K562 (cell line): ENCODE data around the gene PYGO2. TPM values are rescaled to one million over a fixed set of nuclear protein-coding genes. Genes with fewer than 3 reads are reported as not detected.

Source experiments
- ATAC-seq: fragments of 200-7000 bp; cut with Tn5 transposase; 3 replicates; pipeline ENCODE4 v1.9.1; 2020; ENCODE audit warnings: moderate library complexity
- BruUV-seq: library from RNA; stranded (reverse); fragments of 400-500 nt; replicated peaks from 2 replicates; lab custom pipeline; 2021; lab: Mats Ljungman, UMichigan
- CTCF ChIA-PET: fragments of 300-600 bp; formaldehyde crosslinking; extraction: SDS; loops from one replicate; lab custom pipeline; 2021; ENCODE audit warnings: low intra/inter-chr PET ratio; lab: Yijun Ruan, JAX
- POLR2A ChIA-PET: fragments of 300-600, 350-650 bp; sonication (Branson Sonifier 250); formaldehyde crosslinking; extraction: SDS; loops from one replicate; lab custom pipeline; 2021; ENCODE audit warnings: antibody characterized with exemption, inconsistent platforms; lab: Yijun Ruan, JAX
- DNase-seq, 4 experiments: peaks; one replicate each; pipeline versions ENCODE4 v3.0.0 to v3.0.0-alpha.2; 2011 to 2018; ENCODE audit warnings: low spot score in 3 of 4, mixed read lengths in 3 of 4; ENCODE audit errors: extremely low read depth in 1 of 4
- FAIRE-seq: peaks from 2 replicates; lab custom pipeline; 2011; peaks lifted over from hg19 to GRCh38; lab: Jason Lieb, UNC
- H2AFZ ChIP-seq: 2 replicates; pipeline ENCODE4 v1.6.0; 2011; ENCODE audit warnings: low read depth, low read length, control low read depth, inconsistent platforms
- H3K27ac ChIP-seq: fragments of 200-600 bp; 3 replicates; pipeline ENCODE4 v1.8.0; 2011; ENCODE audit warnings: low read depth, mild to moderate bottlenecking, control low read depth, inconsistent platforms, low read length, moderate library complexity, mixed read lengths; ENCODE audit errors: extremely low read depth
- H3K27me3 ChIP-seq, 2 experiments: fragments of 300-600 bp in 1 of 2; 2 replicates in 1 of 2; 3 replicates in 1 of 2; pipeline versions ENCODE4 v1.6.0 to v1.8.0; 2011; ENCODE audit warnings: inconsistent platforms in 2 of 2, low read length in 2 of 2, mild to moderate bottlenecking in 1 of 2, mixed read lengths in 1 of 2, moderate library complexity in 1 of 2; ENCODE audit not compliant: control insufficient read depth in 2 of 2, insufficient read depth in 2 of 2
- H3K36me3 ChIP-seq: fragments of 300-600 bp; 3 replicates; pipeline ENCODE4 v1.8.0; 2011; ENCODE audit warnings: mild to moderate bottlenecking, low read length, inconsistent platforms; ENCODE audit not compliant: control insufficient read depth, insufficient read depth
- H3K4me1 ChIP-seq, 2 experiments: fragments of 200-600 bp in 1 of 2; replicated peaks in 1 of 2; 2 replicates in 1 of 2; 3 replicates in 1 of 2; pipeline versions ENCODE4 v1.5.1 to v1.8.0; 2011; ENCODE audit warnings: inconsistent platforms in 2 of 2, low read length in 2 of 2, mild to moderate bottlenecking in 1 of 2, mixed read lengths in 1 of 2, moderate library complexity in 1 of 2; ENCODE audit not compliant: control insufficient read depth in 2 of 2, insufficient read depth in 2 of 2
- H3K4me2 ChIP-seq: 2 replicates; pipeline ENCODE4 v1.6.1; 2011; ENCODE audit warnings: low read length, control low read depth, inconsistent platforms, mixed read lengths; ENCODE audit not compliant: insufficient read depth
- H3K4me3 ChIP-seq: fragments of 200-600 bp; sonication (generic), shearing (Covaris generic); 2 replicates; pipeline ENCODE4 v1.5.1; 2016; ENCODE audit warnings: control low read depth, inconsistent platforms
- H3K79me2 ChIP-seq: fragments of 200-600 bp; 3 replicates; pipeline ENCODE4 v1.8.0; 2011; ENCODE audit warnings: low read length, inconsistent platforms; ENCODE audit not compliant: control insufficient read depth, insufficient read depth
- H3K9ac ChIP-seq, 2 experiments: 2 replicates each; pipeline versions ENCODE4 v1.6.0 to v1.6.1; 2011; ENCODE audit warnings: low read depth in 2 of 2, low read length in 2 of 2, control low read depth in 1 of 2, inconsistent platforms in 1 of 2, mild to moderate bottlenecking in 1 of 2, mixed read lengths in 1 of 2; ENCODE audit not compliant: insufficient read depth in 1 of 2
- H3K9me1 ChIP-seq: one replicate; pipeline ENCODE4 v1.6.0; 2011; ENCODE audit warnings: inconsistent platforms, mild to moderate bottlenecking, low read length, moderate library complexity; ENCODE audit not compliant: control insufficient read depth, insufficient read depth
- H3K9me3 ChIP-seq: replicated peaks from 2 replicates; pipeline ENCODE4 v1.5.1; 2011; ENCODE audit warnings: low read depth, low read length, inconsistent platforms; ENCODE audit not compliant: control insufficient read depth, insufficient read depth
- H4K20me1 ChIP-seq: replicated peaks from 2 replicates; pipeline ENCODE4 v1.6.1; 2011; ENCODE audit warnings: low read length, inconsistent platforms, mixed read lengths; ENCODE audit not compliant: control insufficient read depth, insufficient read depth
- GABPB2 ChIP-seq: fragments of 250-450 bp; sonication (Bioruptor Pico); conservative IDR thresholded peaks from 2 replicates; pipeline ENCODE4 v1.5.1; 2021; ENCODE audit warnings: mild to moderate bottlenecking
- HEY1 ChIP-seq: fragments of 250-450 bp; sonication (Bioruptor Pico); IDR thresholded peaks from 2 replicates; pipeline ENCODE4 v1.5.0; 2020; ENCODE audit warnings: mild to moderate bottlenecking, moderate library complexity, borderline replicate concordance
- ILF3 ChIP-seq: fragments of 450-650 bp; IDR thresholded peaks from 2 replicates; pipeline ENCODE4 v1.6.1; 2018; ENCODE audit warnings: antibody characterized with exemption, mild to moderate bottlenecking, moderate library complexity, borderline replicate concordance
- MLX ChIP-seq, 2 experiments: fragments of 450-650 bp in 1 of 2; sonication (generic) in 1 of 2; formaldehyde crosslinking; conservative IDR thresholded peaks; 2 replicates each; pipeline versions ENCODE4 v1.4.0 to v1.8.1; 2020 to 2022; ENCODE audit warnings: mild to moderate bottlenecking in 1 of 2, missing genetic modification reagents in 1 of 2
- RFX5 ChIP-seq: IDR thresholded peaks from 2 replicates; pipeline ENCODE4 v1.6.1; 2011; ENCODE audit warnings: low read depth, mild to moderate bottlenecking, improper control_type of control experiment, low read length
- TOE1 ChIP-seq, 2 experiments: fragments of 450-650 bp in 1 of 2; sonication (generic) in 1 of 2; formaldehyde crosslinking in 1 of 2; IDR thresholded peaks; 2 replicates each; pipeline versions ENCODE4 v1.7.1 to v1.8.0; 2016 to 2022; ENCODE audit warnings: borderline replicate concordance in 2 of 2, mild to moderate bottlenecking in 2 of 2, antibody characterized with exemption in 1 of 2, inconsistent platforms in 1 of 2, low read depth in 1 of 2, missing genetic modification reagents in 1 of 2, moderate library complexity in 1 of 2
- ZNF785 ChIP-seq: fragments of 250-450 bp; sonication (Bioruptor Pico); IDR thresholded peaks from 2 replicates; pipeline ENCODE4 v1.4.0; 2020; ENCODE audit warnings: mild to moderate bottlenecking
- WGBS: fragments of 100-300 bp; shearing (Covaris generic); methylation state at CpG from one replicate; pipeline ENCODE4 v1.1.6; 2016; ENCODE audit warnings: low coverage, mixed read lengths; ENCODE audit not compliant: insufficient coverage; ENCODE audit errors: missing lambda C conversion rate; 5-methylcytosine and 5-hydroxymethylcytosine counted together
- in situ Hi-C: fragments of 300-500 bp; cut with MboI; formaldehyde crosslinking; loops from 4 replicates; pipeline ENCODE4 v1.15.0; 2018; ENCODE audit warnings: inconsistent platforms, mixed read lengths
- intact Hi-C: fragments of 100-400 bp; cut with micrococcal nuclease; formaldehyde crosslinking; loops from 2 replicates; pipeline ENCODE4 v1.14.2; 2022
- polyA plus RNA-seq, 8 experiments: library from polyadenylated mRNA; depleted of rRNA in 4 of 8; stranded (reverse) in 5 of 8; unstranded in 3 of 8; fragments of >200 nt; fragmentation: Nextera tagmentation in 2 of 8; fragmentation: Illumina TruSeq in 1 of 8; extraction: Ambion mirVana in 2 of 8; extraction: Trizol in 1 of 8; gene quantifications; 2 replicates each; pipeline versions ENCODE4 v1.2.1 to v1.2.3, GENCODE V29; 2011 to 2014; ENCODE audit warnings: inconsistent platforms in 1 of 8, missing spikeins in 1 of 8
- total RNA-seq, 7 experiments: library from RNA; depleted of rRNA in 6 of 7; stranded (reverse); fragments of >200 nt in 6 of 7; fragmentation: Illumina TruSeq in 2 of 7; extraction: Trizol in 2 of 7; gene quantifications; 2 replicates each; pipeline versions ENCODE4 v1.2.1 to v1.2.3, GENCODE V29; 2011 to 2021; ENCODE audit warnings: low replicate concordance in 1 of 7
- TF ChIP-seq, protein P1 (sequence below): fragments of 250-450 bp; sonication (Bioruptor Pico); IDR thresholded peaks from 2 replicates; pipeline ENCODE4 v1.8.0; 2022; ENCODE audit warnings: moderate library complexity, mild to moderate bottlenecking, inconsistent platforms

PYGO2 gene
- total and polyA plus RNA-seq, 9 of the 15 experiments (the other 6 are each of a cell fraction or from before 2014, with no cell fraction given): 8.3 to 36.2 (median 18.2) TPM

DNA sequence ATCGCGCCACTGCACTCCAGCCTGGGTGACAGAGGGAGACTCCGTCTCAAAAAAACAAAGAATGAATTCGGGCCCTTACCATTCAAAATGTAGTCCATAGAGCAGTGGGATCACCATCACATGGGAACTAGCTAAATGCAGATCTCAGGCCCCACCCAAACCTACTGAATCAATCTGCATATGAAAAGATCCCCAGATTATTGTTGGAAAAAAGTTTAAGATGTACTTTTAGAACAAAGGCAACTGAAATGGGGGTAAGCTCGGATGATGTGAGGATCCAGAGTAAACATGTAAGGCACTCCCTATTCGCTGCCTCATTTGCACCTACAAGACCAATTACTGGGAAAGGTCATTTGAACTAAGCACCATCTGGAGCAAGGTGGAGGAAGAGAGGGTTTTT is 20.8 kb upstream of the PYGO2 start:
- Histone ChIP-seq H3K9me1 (no peaks in the 10 kb centered on the region), H3K4me3 (peak overlapping the region; percentile 60), H3K9me3 (no peaks in the 10 kb centered on the region), H3K36me3 (peaks cover 44% of the 10 kb centered on the region), H3K27ac (peak overlapping the region; percentile 85), H4K20me1 (no peaks in the 10 kb centered on the region), H2AFZ (peak overlapping the region; percentile 88), H3K27me3 (no peaks in the 10 kb centered on the region), H3K79me2 (peaks cover 73% of the 10 kb centered on the region), H3K9ac (peak overlapping the region; percentile 1 to 75; a peak in 2 of 4 replicates), H3K4me2 (peak overlapping the region; percentile 77), H3K4me1 (peaks cover 10 to 26% of the 10 kb centered on the region in 2 experiments)
- BruUV-seq: TSS peak; percentile 98
- DNase-seq: peak in 1 of 4 experiments; percentile 45
- 38% methylated on average over 4 of the region's 6 CpGs for WGBS
- intact Hi-C loops: no loop called here
- FAIRE-seq: no peak
- POLR2A ChIA-PET: interaction anchor here (0.6 to 4.7 kb wide), 6 partner anchors 10 to 813 kb away, joined by 3 to 80 read pairs (median 7); partner anchors contain the start of genes CKS1B, DPM3, LENEP and SHC1
- no peak for ATAC-seq
- in situ Hi-C loops: no loop called here
- CTCF ChIA-PET: interaction anchor here (1.0 kb wide), 1 partner anchor 17 kb away, joined by 3 read pairs; no protein-coding TSS in a partner anchor
- peak; percentile 40; the same call in 1 of the 2 replicates for TF ChIP-seq ILF3
- TF ChIP-seq MLX (CRISPR knock-in tag; conservative IDR thresholded peaks at IDR 0.05): no peak
- TF ChIP-seq, protein P1, sequence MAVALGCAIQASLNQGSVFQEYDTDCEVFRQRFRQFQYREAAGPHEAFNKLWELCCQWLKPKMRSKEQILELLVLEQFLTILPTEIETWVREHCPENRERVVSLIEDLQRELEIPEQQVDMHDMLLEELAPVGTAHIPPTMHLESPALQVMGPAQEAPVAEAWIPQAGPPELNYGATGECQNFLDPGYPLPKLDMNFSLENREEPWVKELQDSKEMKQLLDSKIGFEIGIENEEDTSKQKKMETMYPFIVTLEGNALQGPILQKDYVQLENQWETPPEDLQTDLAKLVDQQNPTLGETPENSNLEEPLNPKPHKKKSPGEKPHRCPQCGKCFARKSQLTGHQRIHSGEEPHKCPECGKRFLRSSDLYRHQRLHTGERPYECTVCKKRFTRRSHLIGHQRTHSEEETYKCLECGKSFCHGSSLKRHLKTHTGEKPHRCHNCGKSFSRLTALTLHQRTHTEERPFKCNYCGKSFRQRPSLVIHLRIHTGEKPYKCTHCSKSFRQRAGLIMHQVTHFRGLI (CRISPR knock-in tag): no peak
- TF ChIP-seq ZNF785: no peak
- TF ChIP-seq TOE1 (IDR thresholded peaks at IDR 0.05; ENCODE audit: borderline replicate concordance): no peak
- TF ChIP-seq TOE1 (CRISPR knock-in tag; IDR thresholded peaks at IDR 0.05; ENCODE audit: borderline replicate concordance, low read depth): no peak
- TF ChIP-seq RFX5: no peak
- TF ChIP-seq GABPB2 (CRISPR knock-in tag): no peak
- TF ChIP-seq HEY1 (CRISPR knock-in tag): no peak
